Heart right ventricle (tissue), 16 donors: ENCODE data around the gene INPP5A. TPM values are rescaled to one million over a fixed set of nuclear protein-coding genes. Genes with fewer than 3 reads are reported as not detected.

Experiments used
- ATAC-seq, 8 donors: fragments of 200-7000 bp; cut with Tn5 transposase; one replicate each; pipeline ENCODE4 v1.9.1; 2020; ENCODE audit warnings: mild to moderate bottlenecking in 8 of 8, moderate library complexity in 8 of 8, moderate number of reproducible peaks in 1 of 8
- DNase-seq, 2 donors: peaks; one replicate each; pipeline ENCODE4 v3.0.0-alpha.2; 2020
- H3K27ac ChIP-seq, 10 donors: fragments of 200-600 bp; sonication (generic) in 2 of 10; one replicate each; pipeline versions ENCODE4 v1.5.0 to v1.8.0; 2020 to 2022; ENCODE audit warnings: mild to moderate bottlenecking in 3 of 10
- H3K27me3 ChIP-seq, 7 donors: fragments of 200-600 bp; one replicate each; pipeline ENCODE4 v1.8.0; 2021 to 2022; ENCODE audit warnings: mild to moderate bottlenecking in 2 of 7
- H3K36me3 ChIP-seq, 9 donors: fragments of 200-600 bp; sonication (generic) in 1 of 9; one replicate each; pipeline versions ENCODE4 v1.5.0 to v1.8.0; 2020 to 2022; ENCODE audit warnings: mild to moderate bottlenecking in 2 of 9
- H3K4me1 ChIP-seq, 9 donors: fragments of 200-600 bp; sonication (generic) in 1 of 9; one replicate each; pipeline versions ENCODE4 v1.5.0 to v1.8.0; 2020 to 2022; ENCODE audit warnings: mild to moderate bottlenecking in 4 of 9
- H3K4me3 ChIP-seq, 10 donors: fragments of 200-600 bp; sonication (generic) in 2 of 10; one replicate each; pipeline versions ENCODE4 v1.5.0 to v1.8.0; 2020 to 2022; ENCODE audit warnings: mild to moderate bottlenecking in 7 of 10, moderate library complexity in 2 of 10
- H3K9me3 ChIP-seq, 11 donors: fragments of 200-600 bp in 10 of 11; sonication (generic) in 2 of 11; one replicate each; pipeline versions ENCODE4 v1.5.0 to v1.8.0; 2013 to 2022; ENCODE audit warnings: mild to moderate bottlenecking in 2 of 11, control low read depth in 1 of 11, moderate library complexity in 1 of 11
- WGBS, 2 donors: extraction: QIAGEN DNeasy Blood & Tissue Kit; methylation state at CpG; one replicate each; pipeline ENCODE4 v1.1.7; 2013; ENCODE audit warnings: inconsistent platforms in 1 of 2; 5-methylcytosine and 5-hydroxymethylcytosine counted together
- intact Hi-C, 10 donors: fragments of 100-400 bp; cut with DNase I; formaldehyde crosslinking; loops; one replicate each; pipeline versions ENCODE4 v1.11.1 to v1.14.2; 2022
- polyA plus RNA-seq, 2 donors: library from polyadenylated mRNA; stranded (reverse); fragments of 200-250 nt; gene quantifications; one replicate each; pipeline ENCODE4 v1.2.3, GENCODE V29; 2013
- total RNA-seq, 10 donors: library from RNA; stranded (reverse); fragmentation: NEBNext Ultra II Directional in 3 of 10; extraction: Animal tissue kit (Norgen Biotek cat#: 25700) in 3 of 10; gene quantifications; one replicate each; pipeline versions ENCODE4 v1.2.1 to v1.2.4, GENCODE V29; 2021 to 2023
- TF ChIP-seq, protein P1 (sequence below), 9 donors: fragments of 200-600 bp; sonication (generic) in 2 of 9; IDR thresholded peaks; one replicate each; pipeline versions ENCODE4 v1.5.0 to v1.8.0; 2021 to 2022; ENCODE audit warnings: antibody characterized with exemption in 9 of 9, mild to moderate bottlenecking in 5 of 9, moderate library complexity in 1 of 9
- donor health status: Arrhythmogenic right ventricular cardiomyopathy.
- donor health status: ischemic (EF 13 %, LVEDD 7.1; RV severe dilation, severe dysfunction).
- donor health status: healthy with polysubstance abuse.
- donor health status: DM: no; HTN: yes; CAD: no.
- donor health status: DM: no; HTN: no; CAD: no.
- donor health status: ischemic (EF 25% LVEDD 6.9; RV normal size, moderate dysfunction).
- donor health status: ischemic (EF 25% LVEDD 5.7; RV mildly dilated, moderate dysfunction).
- donor health status: healthy.
- donor health status: DM: yes; HTN: yes; CAD: no.
- donor health status: Ischemic cardiomyopathy.
- donor health status: ischemic (EF 35%, LVEDD 5.7; RV mildly dilated, moderate dysfunction).
- donor health status: nonischemic (EF 11% LVEDD 7.7; RV severe dilation, severe dysfunction).
- donor health status: DM: yes; HTN: yes; CAD: no.
- donor health status: PGD.
- donor health status: ischemic (EF 29% LVEDD 5.4; RV normal size, mild dysfunction).
- donor health status: nonischemic (EF 23%, LVEDD 6.1; RV moderate dilation, normal function).

Gene INPP5A
- total and polyA plus RNA-seq, 12 donors, result 30.4 to 122 (median 106) TPM

DNA sequence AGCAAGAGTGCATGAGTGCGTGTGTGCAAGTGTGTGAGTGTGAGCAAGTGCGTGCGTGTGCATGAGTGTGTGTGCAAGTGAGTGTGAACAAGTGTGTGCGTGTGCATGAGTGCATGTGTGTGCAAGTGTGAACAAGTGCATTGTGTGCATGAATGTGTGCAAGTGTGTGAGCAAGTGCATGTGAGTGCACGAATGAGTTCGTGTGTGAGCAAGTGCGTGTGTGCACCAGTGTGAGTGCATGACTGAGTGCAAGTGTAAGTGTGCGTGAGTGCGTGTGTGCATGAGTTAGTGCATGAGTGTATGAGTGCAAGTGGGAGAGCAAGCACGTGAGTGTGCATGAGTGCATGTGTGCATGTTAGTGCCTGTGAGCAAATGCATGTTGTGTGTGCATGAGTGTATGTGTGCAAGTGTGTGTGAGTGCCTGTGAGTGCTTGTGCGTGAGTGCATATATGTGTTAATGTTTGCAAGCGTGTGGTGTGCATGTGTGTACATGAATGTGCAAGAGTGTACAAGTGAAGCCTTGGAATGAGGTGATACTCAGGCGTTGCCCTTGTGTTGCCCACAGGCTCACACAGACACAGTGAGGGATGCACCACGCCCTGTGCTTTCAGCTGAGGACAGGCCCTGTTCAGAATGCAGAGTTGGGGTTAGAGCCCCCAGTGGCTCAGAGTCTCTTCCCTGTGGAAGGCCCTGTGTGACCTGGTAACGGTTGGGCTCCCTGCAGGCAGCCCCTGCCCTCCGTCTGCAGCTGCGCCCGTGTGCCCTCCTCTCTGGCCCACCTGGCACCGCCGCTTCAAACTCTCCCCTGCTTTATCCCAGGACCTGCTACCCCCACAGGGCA lies 151.2 kb downstream of the INPP5A start:
- 96 to 97% methylated on average over 20 of the region's 20 CpGs for WGBS, 2 donors
- Histone ChIP-seq H3K36me3 (peaks cover 0 to 26% (median 8%) of the 10 kb centered on the region in 9 donors), H3K4me1 (peaks cover 4 to 22% (median 16%) of the 10 kb centered on the region in 9 donors), H3K9me3 (no peaks in the 10 kb centered on the region), H3K4me3 (no peak overlapping the region), H3K27ac (no peak overlapping the region), H3K27me3 (no peaks in the 10 kb centered on the region)
- DNase-seq, result no peak
- intact Hi-C loops, result loop anchor here in 1 of 10 donors (10.0 kb wide), 1 partner anchor 436 kb away; no protein-coding TSS in a partner anchor
- ATAC-seq, result no peak
- TF ChIP-seq, protein P1, sequence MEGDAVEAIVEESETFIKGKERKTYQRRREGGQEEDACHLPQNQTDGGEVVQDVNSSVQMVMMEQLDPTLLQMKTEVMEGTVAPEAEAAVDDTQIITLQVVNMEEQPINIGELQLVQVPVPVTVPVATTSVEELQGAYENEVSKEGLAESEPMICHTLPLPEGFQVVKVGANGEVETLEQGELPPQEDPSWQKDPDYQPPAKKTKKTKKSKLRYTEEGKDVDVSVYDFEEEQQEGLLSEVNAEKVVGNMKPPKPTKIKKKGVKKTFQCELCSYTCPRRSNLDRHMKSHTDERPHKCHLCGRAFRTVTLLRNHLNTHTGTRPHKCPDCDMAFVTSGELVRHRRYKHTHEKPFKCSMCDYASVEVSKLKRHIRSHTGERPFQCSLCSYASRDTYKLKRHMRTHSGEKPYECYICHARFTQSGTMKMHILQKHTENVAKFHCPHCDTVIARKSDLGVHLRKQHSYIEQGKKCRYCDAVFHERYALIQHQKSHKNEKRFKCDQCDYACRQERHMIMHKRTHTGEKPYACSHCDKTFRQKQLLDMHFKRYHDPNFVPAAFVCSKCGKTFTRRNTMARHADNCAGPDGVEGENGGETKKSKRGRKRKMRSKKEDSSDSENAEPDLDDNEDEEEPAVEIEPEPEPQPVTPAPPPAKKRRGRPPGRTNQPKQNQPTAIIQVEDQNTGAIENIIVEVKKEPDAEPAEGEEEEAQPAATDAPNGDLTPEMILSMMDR (IDR thresholded peaks at IDR 0.05), result no peak

DNA sequence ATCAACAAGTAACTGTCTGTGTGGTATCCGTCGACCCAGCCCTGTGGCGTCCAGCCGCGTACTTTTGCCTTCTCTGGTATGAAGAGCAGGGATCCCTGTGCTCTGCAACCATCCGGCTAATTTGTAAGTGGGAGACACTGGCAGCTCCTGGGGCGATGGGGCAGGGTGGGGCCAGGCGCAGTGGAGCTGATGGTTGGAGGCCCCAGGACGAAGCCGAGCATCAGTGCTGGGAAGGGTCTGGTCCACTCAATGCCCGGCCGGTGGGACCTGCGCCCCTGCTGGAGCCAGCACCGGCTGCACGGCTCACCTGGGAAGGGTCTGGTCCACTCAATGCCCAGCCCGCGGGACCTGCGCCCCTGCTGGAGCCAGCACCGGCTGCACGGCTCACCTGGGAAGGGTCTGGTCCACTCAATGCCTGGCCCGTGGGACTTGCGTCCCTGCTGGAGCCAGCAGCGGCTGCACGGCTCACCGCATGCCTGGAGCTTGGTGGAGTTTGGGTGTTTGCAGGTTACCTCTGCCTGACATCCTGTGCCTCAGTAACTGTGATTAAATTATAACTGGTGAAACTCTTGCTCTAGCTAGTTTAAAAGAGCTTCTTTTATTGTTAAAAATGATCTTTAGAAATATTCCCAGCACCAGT lies 152.3 kb downstream of the INPP5A start:
- intact Hi-C loops, result loop anchor here in 1 of 10 donors (10.0 kb wide), 1 partner anchor 435 kb away; no protein-coding TSS in a partner anchor
- ATAC-seq (no peak), DNase-seq (no peak)
- no peak overlapping the region for H3K27ac ChIP-seq
- peaks cover 0 to 6% (median 0%) of the 10 kb centered on the region in 11 donors for H3K9me3 ChIP-seq
- H3K27me3 ChIP-seq, result no peaks in the 10 kb centered on the region
- TF ChIP-seq, protein P1 (IDR thresholded peaks at IDR 0.05), result no peak
- 96 to 98% methylated on average over 25 of the region's 25 CpGs for WGBS, 2 donors
- H3K4me3 ChIP-seq, result no peak overlapping the region
- peaks cover 0 to 13% (median 9%) of the 10 kb centered on the region in 9 donors for H3K4me1 ChIP-seq
- H3K36me3 ChIP-seq, result peaks cover 0 to 26% (median 8%) of the 10 kb centered on the region in 9 donors

DNA sequence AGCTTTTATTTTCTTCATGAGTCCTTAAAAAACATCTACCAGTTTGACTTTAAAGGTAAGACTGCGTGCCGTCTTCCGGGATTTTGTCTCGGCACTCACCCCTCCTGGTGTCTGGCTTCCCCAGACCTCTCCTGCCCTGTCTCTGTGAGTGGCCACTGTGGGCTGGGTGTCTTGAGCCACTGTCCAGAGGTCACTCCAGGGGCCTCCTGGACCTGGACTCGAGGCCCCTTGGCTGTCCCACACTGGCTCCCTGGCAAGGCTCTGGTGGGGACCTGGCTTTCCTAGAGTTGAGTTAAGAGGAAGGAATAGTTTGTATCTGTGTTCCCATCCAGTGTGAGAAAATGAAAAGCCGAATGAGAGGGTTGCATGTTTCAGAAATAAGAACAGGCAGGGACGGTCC lies 152.8 kb downstream of the INPP5A start:
- Histone ChIP-seq H3K27ac (no peak overlapping the region), H3K9me3 (peaks cover 0 to 12% (median 0%) of the 10 kb centered on the region in 11 donors), H3K36me3 (peaks cover 0 to 26% (median 8%) of the 10 kb centered on the region in 9 donors), H3K27me3 (no peaks in the 10 kb centered on the region), H3K4me1 (peaks cover 0 to 8% (median 3%) of the 10 kb centered on the region in 9 donors), H3K4me3 (no peak overlapping the region)
- 97 to 98% methylated on average over 7 of the region's 7 CpGs for WGBS, 2 donors
- ATAC-seq (no peak), DNase-seq (no peak)
- intact Hi-C loops, result no loop called here
- TF ChIP-seq, protein P1 (IDR thresholded peaks at IDR 0.05), result no peak

DNA sequence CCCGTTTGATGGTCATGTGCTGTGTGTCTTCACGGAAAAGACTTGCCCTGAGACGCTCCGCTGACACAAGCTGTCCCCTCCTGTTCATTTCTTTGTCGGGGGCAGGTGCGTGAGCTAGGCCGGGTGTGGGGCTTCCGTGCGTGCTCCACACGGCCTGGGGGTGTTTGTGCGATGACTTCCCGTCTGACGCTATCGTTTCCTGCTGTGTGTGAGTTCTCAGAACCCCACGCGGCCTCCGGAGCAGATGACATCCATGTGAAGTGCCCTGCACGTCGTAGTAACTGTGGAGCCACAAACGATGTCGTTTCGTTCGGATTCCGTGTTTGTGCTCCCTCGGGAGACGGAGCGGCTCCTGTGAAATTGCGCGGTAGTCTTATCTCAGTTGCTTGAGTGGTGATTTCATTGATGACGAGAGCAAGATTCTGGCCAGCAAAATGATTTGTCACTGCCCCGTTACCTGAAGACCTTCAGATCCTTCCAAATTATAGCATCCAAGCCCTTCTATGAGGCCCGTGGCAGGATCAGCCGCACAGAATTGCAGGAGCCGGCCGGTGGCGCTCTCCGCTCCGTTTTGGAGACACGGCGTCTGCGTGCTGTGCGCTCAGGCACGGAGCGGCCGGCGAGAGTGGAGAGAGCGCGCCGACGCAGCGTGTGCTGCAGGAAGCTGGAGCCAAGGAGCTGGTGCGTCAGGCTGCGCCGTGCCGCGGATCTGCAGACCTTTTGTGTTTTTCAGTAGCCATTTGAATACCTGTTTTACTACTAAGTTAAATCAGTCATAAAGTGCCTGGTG lies 153.4 kb downstream of the INPP5A start:
- H3K36me3 ChIP-seq, result peaks cover 0 to 26% (median 8%) of the 10 kb centered on the region in 9 donors
- no peaks in the 10 kb centered on the region for H3K27me3 ChIP-seq
- ATAC-seq, result no peak
- H3K9me3 ChIP-seq, result peaks cover 0 to 13% (median 0%) of the 10 kb centered on the region in 11 donors
- TF ChIP-seq, protein P1 (IDR thresholded peaks at IDR 0.05), result no peak
- H3K4me3 ChIP-seq, result no peak overlapping the region
- intact Hi-C loops, result no loop called here
- H3K27ac ChIP-seq, result no peak overlapping the region
- no peak for DNase-seq
- H3K4me1 ChIP-seq, result peaks cover 0 to 2% (median 0%) of the 10 kb centered on the region in 9 donors
- 95% methylated on average over 56 of the region's 56 CpGs for WGBS, 2 donors
